Forelimb muscle (tissue), 1 donor: ENCODE measurements around the gene KCTD13. TPM values are rescaled to one million over a fixed set of nuclear protein-coding genes. Genes with fewer than 3 reads are reported as not detected.

Experiments used
- polyA plus RNA-seq: library from polyadenylated mRNA; unstranded; fragments of 120-200 nt; gene quantifications from one replicate; pipeline ENCODE4 v1.2.1, GENCODE V29; 2013; ENCODE audit not compliant: insufficient read length

KCTD13 gene
- polyA plus RNA-seq, 1 donor: 11.7 TPM

Other genes with a start within 250 kb of the KCTD13 start
- 79.2 TPM for gene QPRT, start 247.0 kb downstream of the KCTD13 start, polyA plus RNA-seq
- gene C16orf54, start 180.2 kb downstream of the KCTD13 start, polyA plus RNA-seq: 0.40 TPM
- not detected for gene ZG16, start 148.0 kb downstream of the KCTD13 start, polyA plus RNA-seq
- 24.9 TPM for gene KIF22, start 135.5 kb downstream of the KCTD13 start, polyA plus RNA-seq
- 228 TPM for gene MAZ, start 119.7 kb downstream of the KCTD13 start, polyA plus RNA-seq
- gene PRRT2, start 114.0 kb downstream of the KCTD13 start, polyA plus RNA-seq: 14.4 TPM
- gene PAGR1, start 110.1 kb downstream of the KCTD13 start, polyA plus RNA-seq: 28.4 TPM
- 17.9 TPM for gene MVP, start 105.8 kb downstream of the KCTD13 start, polyA plus RNA-seq
- 37.7 TPM for gene CDIPT, start 63.0 kb downstream of the KCTD13 start, polyA plus RNA-seq
- gene SEZ6L2, start 26.7 kb downstream of the KCTD13 start, polyA plus RNA-seq: 2.5 TPM
- gene ASPHD1, start 25.7 kb downstream of the KCTD13 start, polyA plus RNA-seq: 0.29 TPM
- 62.2 TPM for gene TMEM219, start 35.9 kb upstream of the KCTD13 start, polyA plus RNA-seq
- 33.1 TPM for gene TAOK2, start 47.6 kb upstream of the KCTD13 start, polyA plus RNA-seq
- 13.3 TPM for gene HIRIP3, start 69.4 kb upstream of the KCTD13 start, polyA plus RNA-seq
- 33.9 TPM for gene INO80E, start 70.0 kb upstream of the KCTD13 start, polyA plus RNA-seq
- gene DOC2A, start 84.8 kb upstream of the KCTD13 start, polyA plus RNA-seq: 0.61 TPM
- not detected for gene C16orf92, start 97.0 kb upstream of the KCTD13 start, polyA plus RNA-seq
- gene TLCD3B, start 105.0 kb upstream of the KCTD13 start, polyA plus RNA-seq: 1.3 TPM
- gene ALDOA, start 139.5 kb upstream of the KCTD13 start, polyA plus RNA-seq: 2,367 TPM
- 61.8 TPM for gene PPP4C, start 149.8 kb upstream of the KCTD13 start, polyA plus RNA-seq
- 0.77 TPM for gene TBX6, start 165.7 kb upstream of the KCTD13 start, polyA plus RNA-seq
- 29.3 TPM for gene YPEL3, start 170.0 kb upstream of the KCTD13 start, polyA plus RNA-seq
- gene GDPD3, start 187.3 kb upstream of the KCTD13 start, polyA plus RNA-seq: 5.4 TPM
- gene MAPK3, start 197.0 kb upstream of the KCTD13 start, polyA plus RNA-seq: 39.6 TPM